Lung (tissue), 16 donors: ENCODE results near the gene HCN3. TPM values are rescaled to one million over a fixed set of nuclear protein-coding genes. Genes with fewer than 3 reads are reported as not detected.
"Not testable (repeated sequence)": the region's sequence is repeated elsewhere in the genome, so short reads cannot be mapped to it uniquely, and the experiment has no call there.

ENCODE experiments used
- ATAC-seq: fragments of 200-7000 bp; cut with Tn5 transposase; one replicate; pipeline ENCODE4 v1.9.1; 2020; ENCODE audit warnings: moderate number of reproducible peaks; ENCODE audit not compliant: insufficient read depth, low FRiP score
- DNase-seq, 3 donors: peaks; one replicate each; pipeline ENCODE4 v3.0.0-alpha.2; 2013 to 2017
- H3K27ac ChIP-seq, 2 donors: one replicate each; pipeline ENCODE4 v1.5.1; 2013; ENCODE audit warnings: mild to moderate bottlenecking in 2 of 2, moderate library complexity in 2 of 2, control low read depth in 1 of 2, inconsistent platforms in 1 of 2, low read depth in 1 of 2, low read length in 1 of 2
- H3K27me3 ChIP-seq, 3 donors: one replicate each; pipeline ENCODE4 v1.5.1; 2013; ENCODE audit warnings: low read length in 2 of 3; ENCODE audit not compliant: control insufficient read depth in 3 of 3, insufficient read depth in 3 of 3
- H3K36me3 ChIP-seq, 4 donors: one replicate each; pipeline ENCODE4 v1.5.1; 2013; ENCODE audit warnings: low read length in 4 of 4, mild to moderate bottlenecking in 1 of 4, moderate library complexity in 1 of 4; ENCODE audit not compliant: control insufficient read depth in 4 of 4, insufficient read depth in 4 of 4
- H3K4me1 ChIP-seq, 5 donors: one replicate each; pipeline ENCODE4 v1.5.1; 2013; ENCODE audit warnings: low read length in 5 of 5, mild to moderate bottlenecking in 2 of 5, moderate library complexity in 1 of 5; ENCODE audit not compliant: control insufficient read depth in 5 of 5, insufficient read depth in 5 of 5
- H3K4me3 ChIP-seq: one replicate; pipeline ENCODE4 v1.5.1; 2013; ENCODE audit warnings: mild to moderate bottlenecking, control low read depth, moderate library complexity
- H3K9ac ChIP-seq, 2 donors: one replicate each; pipeline ENCODE4 v1.5.1; 2013; ENCODE audit warnings: low read length in 2 of 2, control low read depth in 1 of 2; ENCODE audit not compliant: insufficient read depth in 1 of 2
- H3K9me3 ChIP-seq, 4 donors: one replicate each; pipeline ENCODE4 v1.5.1; 2013; ENCODE audit warnings: low read length in 3 of 4, mild to moderate bottlenecking in 1 of 4, moderate library complexity in 1 of 4; ENCODE audit not compliant: control insufficient read depth in 4 of 4, insufficient read depth in 3 of 4
- CTCF ChIP-seq: IDR thresholded peaks from 2 replicates; pipeline ENCODE4 v1.5.1; 2012; ENCODE audit warnings: mild to moderate bottlenecking; ENCODE audit errors: control extremely low read depth, extremely low read depth
- WGBS, 2 donors: extraction: QIAGEN DNeasy Blood & Tissue Kit; methylation state at CpG; one replicate each; pipeline ENCODE4 v1.1.7; 2013; 5-methylcytosine and 5-hydroxymethylcytosine counted together
- long read RNA-seq, 5 donors: transcript quantifications; one replicate each; lab custom pipeline, GENCODE V29; 2026
- polyA plus RNA-seq, 2 donors: library from polyadenylated mRNA; stranded (reverse); fragments of 200-250 nt; gene quantifications; one replicate each; pipeline ENCODE4 v1.2.1, GENCODE V29; 2013
- total RNA-seq, 2 donors: library from RNA; depleted of rRNA in 1 of 2; stranded (reverse); fragments of >200 nt in 1 of 2; gene quantifications; one replicate each; pipeline ENCODE4 v1.2.1, GENCODE V29; 2014 to 2021
- donor health status: control.
- donor health status: control.
- donor health status: Bipolar disorder and iron deficiency.
- donor health status: healthy.
- donor health status: DM: yes; HTN: yes; CAD: no.

The HCN3 gene
- total RNA-seq (1 to 10 TPM; 2.2 to 4.7 TPM), polyA plus RNA-seq (1 to 10 TPM; 1.0 to 2.3 TPM)
- long read RNA-seq, donor 1, result 0 reads
- long read RNA-seq, donor 2, partial matches to known transcripts, result 0 of 1 reads
- long read RNA-seq, donor 2, other reads (novel, unspliced or antisense), result 0 of 1 reads
- long read RNA-seq, donor 3, result 0 reads
- long read RNA-seq, donor 4, partial matches to known transcripts, result 0 of 1 reads
- long read RNA-seq, donor 4, other reads (novel, unspliced or antisense), result 0 of 1 reads
- long read RNA-seq, donor 5, partial matches to known transcripts, result 14 of 14 reads
- long read RNA-seq, donor 5, other reads (novel, unspliced or antisense), result 0 of 14 reads

GRCh38 chr1:155277070-155277901 is at the start of gene HCN3:
HCN3 (plus strand) TSS chr1:155277463; CDS start chr1:155277591, 128 bp downstream.
- H3K9me3 ChIP-seq, result no peaks in the 10 kb centered on the region
- peaks cover 0 to under 1% (median 0%) of the 10 kb centered on the region in 4 donors for H3K36me3 ChIP-seq
- peak within 1 kb of the TSS in 1 of 2 donors; percentile 43 for H3K27ac ChIP-seq
- ATAC-seq (peak; percentile 88), DNase-seq (peak; percentile 98 to 99 (median 98))
- no peak within 1 kb of the TSS for H3K9ac ChIP-seq
- no peaks in the 10 kb centered on the region for H3K27me3 ChIP-seq
- peak within 1 kb of the TSS; percentile 47 for H3K4me3 ChIP-seq
- H3K4me1 ChIP-seq, result peaks cover 3 to 27% (median 10%) of the 10 kb centered on the region in 5 donors
- peak; percentile 69 for TF ChIP-seq CTCF
- 0 to 1% methylated on average over 61 to 68 of the region's 68 CpGs for WGBS, 2 donors

- Histone ChIP-seq H3K9ac (peak overlapping the region; percentile 14 to 93), H3K36me3 (no peaks in the 10 kb centered on the region), H3K27ac (peak overlapping the region; percentile 54 to 93), H3K4me3 (peak overlapping the region; percentile 47), H3K4me1 (peaks cover 0 to 17% (median 7%) of the 10 kb centered on the region in 5 donors), H3K9me3 (no peaks in the 10 kb centered on the region), H3K27me3 (no peaks in the 10 kb centered on the region)
- ATAC-seq, result no peak
- 54% methylated on average over 9 of the region's 9 CpGs for WGBS, 2 donors
- TF ChIP-seq CTCF, result no peak
- no peak for DNase-seq
Observed at GRCh38 chr1:155228096-155228427, 49.2 kb upstream of the HCN3 start.

- H3K27ac ChIP-seq, H3K9me3 ChIP-seq, H3K9ac ChIP-seq, DNase-seq, H3K36me3 ChIP-seq, H3K27me3 ChIP-seq, ATAC-seq, H3K4me3 ChIP-seq: not testable (repeated sequence)
- WGBS, 2 donors, result 75 to 81% methylated on average over 3 of the region's 3 CpGs
- peaks cover 0 to 14% (median 6%) of the 10 kb centered on the region in 5 donors for H3K4me1 ChIP-seq
Observed at GRCh38 chr1:155231302-155231701, 46.0 kb upstream of the HCN3 start.

- not testable (repeated sequence) for H3K4me3 ChIP-seq, H3K27ac ChIP-seq, ATAC-seq, H3K36me3 ChIP-seq, H3K9ac ChIP-seq, H3K9me3 ChIP-seq, H3K27me3 ChIP-seq
- H3K4me1 ChIP-seq, result peaks cover 0 to 10% (median 3%) of the 10 kb centered on the region in 5 donors
- DNase-seq, result peak; percentile 36 to 82 (median 64)
- WGBS, 2 donors, result 72 to 80% methylated on average over 13 of the region's 13 CpGs
Observed at GRCh38 chr1:155232001-155232978, 45.0 kb upstream of the HCN3 start.

GRCh38 chr1:155233502-155233901 is 43.8 kb upstream of the HCN3 start:
- H3K9ac ChIP-seq, H3K27ac ChIP-seq, H3K4me1 ChIP-seq, DNase-seq, H3K4me3 ChIP-seq, ATAC-seq, H3K9me3 ChIP-seq, H3K27me3 ChIP-seq: not testable (repeated sequence)
- H3K36me3 ChIP-seq, result peaks cover 0 to 11% (median 0%) of the 10 kb centered on the region in 4 donors
- WGBS, 2 donors, result 88 to 100% methylated on average over 1 of the region's 5 CpGs

- ATAC-seq, H3K9ac ChIP-seq, H3K4me1 ChIP-seq, H3K4me3 ChIP-seq, H3K27ac ChIP-seq, DNase-seq, H3K27me3 ChIP-seq, H3K9me3 ChIP-seq: not testable (repeated sequence)
- 76 to 85% methylated on average over 7 to 8 of the region's 9 CpGs for WGBS, 2 donors
- H3K36me3 ChIP-seq, result peaks cover 0 to 12% (median 0%) of the 10 kb centered on the region in 4 donors
Observed at GRCh38 chr1:155235375-155235774, 41.9 kb upstream of the HCN3 start.
